Upper lobe of left lung (tissue), 6 donors: ENCODE measurements around the gene MACROD2. TPM values are rescaled to one million over a fixed set of nuclear protein-coding genes. Genes with fewer than 3 reads are reported as not detected.

Experiments
- ATAC-seq, 2 donors: fragments of 200-7000 bp; cut with Tn5 transposase; one replicate each; pipeline ENCODE4 v1.9.1; 2022; ENCODE audit warnings: mild to moderate bottlenecking in 2 of 2, moderate library complexity in 2 of 2; ENCODE audit not compliant: low FRiP score in 2 of 2
- DNase-seq, 2 donors: peaks; one replicate each; pipeline ENCODE4 v3.0.0-alpha.2; 2019 to 2020
- H3K27ac ChIP-seq, 4 donors: fragments of 200-600 bp; sonication (generic); one replicate each; pipeline ENCODE4 v1.5.1; 2016 to 2019
- H3K27me3 ChIP-seq, 4 donors: fragments of 200-600 bp; sonication (generic); one replicate each; pipeline ENCODE4 v1.5.1; 2017 to 2019
- H3K36me3 ChIP-seq, 4 donors: fragments of 200-600 bp; sonication (generic); one replicate each; pipeline ENCODE4 v1.5.1; 2016 to 2019
- H3K4me1 ChIP-seq, 4 donors: fragments of 200-600 bp; sonication (generic); one replicate each; pipeline ENCODE4 v1.5.1; 2018 to 2019
- H3K4me3 ChIP-seq, 4 donors: fragments of 200-600 bp; sonication (generic); one replicate each; pipeline ENCODE4 v1.5.1; 2017 to 2019; ENCODE audit warnings: mild to moderate bottlenecking in 2 of 4, moderate library complexity in 1 of 4
- H3K9me3 ChIP-seq, 4 donors: fragments of 200-600 bp; sonication (generic); one replicate each; pipeline ENCODE4 v1.5.1; 2018 to 2019
- CTCF ChIP-seq, 6 experiments: fragments of 450-650 bp in 4 of 6; fragments of 200-600 bp in 2 of 6; sonication (generic) in 2 of 6; IDR thresholded peaks; one replicate each; pipeline ENCODE4 v1.5.1; 2016 to 2019; ENCODE audit warnings: antibody characterized with exemption in 6 of 6
- EP300 ChIP-seq, 4 donors: sonication (generic); formaldehyde crosslinking; IDR thresholded peaks; one replicate each; pipeline ENCODE4 v1.5.1; 2017; ENCODE audit warnings: antibody characterized with exemption in 4 of 4, control low read depth in 2 of 4
- POLR2A ChIP-seq, 4 donors: fragments of 450-650 bp; IDR thresholded peaks; one replicate each; pipeline ENCODE4 v1.5.1; 2016 to 2017; ENCODE audit warnings: antibody characterized with exemption in 4 of 4, mild to moderate bottlenecking in 2 of 4
- POLR2AphosphoS5 ChIP-seq, 2 donors: sonication (generic); formaldehyde crosslinking; IDR thresholded peaks; one replicate each; pipeline ENCODE4 v1.5.1; 2017; ENCODE audit warnings: antibody characterized with exemption in 2 of 2
- WGBS, 2 donors: methylation state at CpG; one replicate each; pipeline ENCODE4 v1.1.5; 2017 to 2018; 5-methylcytosine and 5-hydroxymethylcytosine counted together
- total RNA-seq, 6 donors: library from RNA; depleted of rRNA in 4 of 6; stranded (reverse); fragments of >200 nt in 4 of 6; gene quantifications; one replicate each; pipeline versions ENCODE4 v1.1.0 to v1.2.1, GENCODE V29; 2016 to 2021
- donor health status: DM: no; HTN: no; CAD: no; lungs with moderate emphysema.
- donor health status: DM: no; HTN: yes; CAD: no; lungs with severe emphysema.

MACROD2 gene
- total RNA-seq, 6 donors from 2014 or later, result 20.7 to 84.3 (median 36.3) TPM

DNA sequence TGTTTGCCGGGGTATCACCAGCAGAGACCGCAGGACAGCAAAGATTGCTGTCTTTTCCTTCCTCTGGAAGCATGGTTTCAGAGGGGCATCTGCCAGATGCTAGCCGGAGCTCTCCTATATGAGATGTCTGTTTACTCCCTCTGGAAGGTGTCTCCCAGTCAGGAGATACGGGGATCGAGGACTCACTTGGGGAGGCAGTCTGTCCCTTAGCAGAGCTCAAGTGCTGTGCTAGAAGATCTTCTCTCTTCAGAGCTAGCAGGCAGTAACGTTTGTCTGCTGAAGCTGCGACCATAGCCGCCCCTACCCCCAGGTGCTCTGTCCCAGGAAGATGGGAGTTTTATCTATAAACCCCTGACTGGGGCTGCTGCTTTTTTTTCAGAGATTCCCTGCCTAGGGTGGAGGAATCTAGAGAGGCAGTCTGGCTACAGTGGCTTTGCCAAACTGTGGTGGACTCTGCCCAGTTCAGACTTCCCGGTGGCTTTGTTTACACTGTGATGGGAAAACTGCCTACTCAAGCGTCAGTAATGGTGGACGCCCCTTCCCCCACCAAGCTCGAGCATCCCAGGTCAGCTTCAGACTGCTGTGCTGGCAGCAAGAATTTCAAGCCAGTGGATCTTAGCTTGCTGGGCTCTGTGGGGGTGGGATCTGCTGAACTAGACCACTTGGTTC lies 475.0 kb downstream of the MACROD2 start:
- no peaks in the 10 kb centered on the region for H3K36me3 ChIP-seq
- no peaks in the 10 kb centered on the region for H3K9me3 ChIP-seq
- no peak overlapping the region for H3K27ac ChIP-seq
- DNase-seq (no peak), ATAC-seq (no peak)
- no peaks in the 10 kb centered on the region for H3K27me3 ChIP-seq
- H3K4me3 ChIP-seq, result no peak overlapping the region
- TF ChIP-seq CTCF (IDR thresholded peaks at IDR 0.05), result no peak
- TF ChIP-seq POLR2A (IDR thresholded peaks at IDR 0.05), result no peak
- TF ChIP-seq EP300 (IDR thresholded peaks at IDR 0.05), result no peak
- no peak for TF ChIP-seq POLR2AphosphoS5 (IDR thresholded peaks at IDR 0.05)
- H3K4me1 ChIP-seq, result no peaks in the 10 kb centered on the region
- 67 to 72% methylated on average over 3 to 12 of the region's 12 CpGs for WGBS, 2 donors

DNA sequence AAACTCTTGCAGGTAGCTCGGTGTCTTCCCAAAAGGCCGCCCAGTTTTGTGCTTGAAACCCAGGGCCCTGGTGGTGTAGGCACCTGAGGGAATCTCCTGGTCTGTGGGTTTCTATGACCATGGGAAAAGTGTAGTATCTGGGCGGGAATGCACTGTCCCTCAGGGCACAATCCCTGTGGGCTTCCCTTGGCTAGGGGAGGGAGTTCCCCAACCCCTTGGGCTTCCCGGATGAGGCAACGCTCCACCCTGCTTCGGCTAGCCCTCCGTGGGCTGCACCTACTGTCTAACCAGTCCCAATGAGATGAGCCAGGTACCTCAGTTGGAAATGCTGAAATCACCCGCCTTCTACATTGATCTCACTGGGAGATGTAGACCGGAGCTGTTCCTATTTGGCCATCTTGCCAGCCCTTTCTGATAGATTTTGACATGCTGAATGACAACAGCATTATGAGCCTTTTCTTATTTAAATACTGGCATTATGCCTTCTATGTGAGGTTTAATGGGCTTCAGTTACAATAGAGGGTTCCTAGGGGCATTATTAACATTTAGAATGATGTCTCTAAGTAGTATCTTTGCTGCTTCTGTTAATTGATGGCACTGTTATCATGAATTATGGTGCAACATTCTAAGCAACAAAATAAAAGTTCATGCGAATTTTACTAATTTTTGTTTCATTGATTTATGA lies 475.8 kb downstream of the MACROD2 start:
- ATAC-seq (no peak), DNase-seq (no peak)
- TF ChIP-seq EP300 (IDR thresholded peaks at IDR 0.05) (no peak), POLR2AphosphoS5 (IDR thresholded peaks at IDR 0.05) (no peak), POLR2A (IDR thresholded peaks at IDR 0.05) (no peak)
- Histone ChIP-seq H3K9me3 (no peaks in the 10 kb centered on the region), H3K27me3 (no peaks in the 10 kb centered on the region), H3K4me1 (no peaks in the 10 kb centered on the region), H3K36me3 (no peaks in the 10 kb centered on the region), H3K4me3 (no peak overlapping the region), H3K27ac (no peak overlapping the region)
- 87 to 89% methylated on average over 7 to 8 of the region's 10 CpGs for WGBS, 2 donors

DNA sequence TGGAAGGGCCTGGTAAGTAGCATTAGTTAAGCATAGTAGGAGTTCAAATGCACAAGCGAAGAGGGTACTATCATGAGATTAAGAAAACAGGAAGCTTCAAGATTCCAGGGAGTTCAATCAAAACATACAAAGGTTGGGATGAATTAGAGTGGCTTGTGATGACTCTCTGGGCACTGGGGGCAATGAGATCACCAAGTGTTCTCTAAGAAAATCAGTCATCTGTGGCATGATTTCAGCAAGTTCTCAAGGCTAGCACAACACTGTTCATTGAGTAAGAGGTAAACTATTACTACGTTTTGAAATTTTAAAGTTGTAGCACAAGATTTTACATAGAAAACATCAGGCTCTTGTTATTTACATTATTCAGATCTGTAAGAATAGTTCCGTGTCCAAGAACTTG lies 481.8 kb downstream of the MACROD2 start:
- no peak overlapping the region for H3K27ac ChIP-seq

GRCh38 chr20:14478126-14478525 lies 482.8 kb downstream of the MACROD2 start:
- ATAC-seq (no peak), DNase-seq (no peak)
- Histone ChIP-seq H3K27me3 (no peaks in the 10 kb centered on the region), H3K9me3 (no peaks in the 10 kb centered on the region), H3K4me1 (no peaks in the 10 kb centered on the region), H3K36me3 (no peaks in the 10 kb centered on the region), H3K4me3 (no peak overlapping the region), H3K27ac (no peak overlapping the region)
- TF ChIP-seq POLR2A (IDR thresholded peaks at IDR 0.05) (no peak), CTCF (IDR thresholded peaks at IDR 0.05) (no peak), EP300 (IDR thresholded peaks at IDR 0.05) (no peak), POLR2AphosphoS5 (IDR thresholded peaks at IDR 0.05) (no peak)

More for the DNA sequence above, 481.8 kb downstream of the MACROD2 start:
- 78 to 79% methylated on average over 3 of the region's 3 CpGs for WGBS, 2 donors
- no peaks in the 10 kb centered on the region for H3K9me3 ChIP-seq
- DNase-seq (no peak), ATAC-seq (peak in 1 of 2 donors; percentile 75)
- no peaks in the 10 kb centered on the region for H3K27me3 ChIP-seq
- no peaks in the 10 kb centered on the region for H3K36me3 ChIP-seq
- H3K4me1 ChIP-seq, result no peaks in the 10 kb centered on the region
- TF ChIP-seq POLR2A (IDR thresholded peaks at IDR 0.05) (no peak), POLR2AphosphoS5 (IDR thresholded peaks at IDR 0.05) (no peak)
- H3K4me3 ChIP-seq, result no peak overlapping the region

DNA sequence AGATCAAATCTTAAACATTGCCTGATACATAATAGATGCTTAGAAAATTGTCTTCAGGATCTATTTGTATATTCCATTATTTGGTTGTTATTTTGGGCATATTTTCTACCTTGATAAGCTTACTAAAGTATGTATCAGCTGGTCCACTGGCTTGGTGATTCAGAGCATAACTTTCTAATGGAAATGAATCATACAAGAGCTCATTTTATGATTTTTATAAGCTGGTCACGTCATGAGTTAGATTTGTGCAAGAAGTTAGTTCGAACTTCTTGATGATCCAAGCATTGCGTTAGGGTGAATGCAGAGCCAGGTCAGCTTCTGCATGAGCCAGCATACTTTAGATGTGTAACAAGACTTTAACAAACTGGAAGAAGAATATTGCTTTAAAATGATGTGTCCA lies 486.5 kb downstream of the MACROD2 start:
- H3K27ac ChIP-seq, result no peak overlapping the region
- no peaks in the 10 kb centered on the region for H3K27me3 ChIP-seq
- ATAC-seq (no peak), DNase-seq (no peak)
- no peak overlapping the region for H3K4me3 ChIP-seq
- TF ChIP-seq EP300 (IDR thresholded peaks at IDR 0.05) (no peak), POLR2A (IDR thresholded peaks at IDR 0.05) (no peak)
- H3K9me3 ChIP-seq, result no peaks in the 10 kb centered on the region
- H3K36me3 ChIP-seq, result no peaks in the 10 kb centered on the region
- H3K4me1 ChIP-seq, result no peaks in the 10 kb centered on the region
- 80 to 94% methylated on average over 3 of the region's 3 CpGs for WGBS, 2 donors

GRCh38 chr20:14488212-14488611 lies 492.9 kb downstream of the MACROD2 start:
- no peak for TF ChIP-seq CTCF (IDR thresholded peaks at IDR 0.05)
- no peak for TF ChIP-seq EP300 (IDR thresholded peaks at IDR 0.05)

More at GRCh38 chr20:14488212-14488611, 492.9 kb downstream of the MACROD2 start:
- H3K27me3 ChIP-seq, result no peaks in the 10 kb centered on the region
- DNase-seq, result no peak
- no peaks in the 10 kb centered on the region for H3K9me3 ChIP-seq
- no peaks in the 10 kb centered on the region for H3K36me3 ChIP-seq
- no peak overlapping the region for H3K27ac ChIP-seq
- ATAC-seq, result no peak
- H3K4me3 ChIP-seq, result no peak overlapping the region
- H3K4me1 ChIP-seq, result no peaks in the 10 kb centered on the region
